HK-2 (cell line): ENCODE data around the gene AKR1C2.
"Not testable (repeated sequence)": the region's sequence is repeated elsewhere in the genome, so short reads cannot be mapped to it uniquely, and the experiment has no call there.

Experiments
- DNase-seq: peaks from one replicate; pipeline ENCODE4 v3.0.0-alpha.2; 2018; ENCODE audit not compliant: unreplicated experiment

Gene AKR1C2

DNA sequence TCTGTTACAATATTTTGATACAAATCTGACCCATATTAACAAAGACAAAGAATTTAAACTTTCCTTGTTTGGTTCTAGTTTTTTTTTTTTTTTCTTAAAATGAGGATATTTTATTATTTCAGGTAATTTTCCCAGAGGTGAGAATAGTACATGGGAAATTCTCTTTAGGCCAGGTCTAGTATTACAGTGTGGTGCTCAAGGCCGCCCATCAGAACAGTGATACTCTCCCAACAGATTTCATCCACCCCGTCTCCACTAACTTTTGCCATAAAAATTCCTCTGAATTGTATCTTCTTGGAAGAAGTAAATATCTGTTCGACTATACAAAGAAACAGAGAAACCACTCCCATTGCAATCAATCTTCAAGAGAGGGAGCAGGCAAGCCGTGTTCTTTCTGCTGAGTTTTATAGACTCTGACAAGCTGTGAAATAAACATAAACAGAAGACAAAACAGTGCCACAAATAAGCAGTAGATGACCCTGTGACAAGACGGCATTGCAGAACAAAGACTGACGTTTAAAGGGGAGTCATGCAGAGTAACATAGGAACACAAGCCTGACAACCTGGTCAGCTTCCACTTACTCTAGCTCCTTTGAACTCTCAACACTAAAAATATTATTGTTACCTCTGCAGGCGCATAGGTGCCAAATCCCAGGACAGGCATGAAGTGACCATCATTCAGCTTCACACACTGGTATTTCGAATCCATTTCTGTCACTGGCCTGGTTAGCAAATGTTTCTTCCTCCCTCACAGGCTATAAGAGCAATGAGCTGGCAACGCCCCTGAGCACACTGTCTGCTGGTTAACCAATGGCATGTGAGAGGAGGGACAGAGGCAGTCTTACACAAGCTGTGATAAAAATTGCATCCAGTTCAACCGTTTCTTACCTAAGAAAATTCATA lies at the start of gene AKR1C2:
AKR1C2 (minus strand) TSS at position 731 of the 903 bp plus-strand sequence; CDS start at position 709, 22 bp downstream.
- DNase-seq: not testable (repeated sequence)

DNA sequence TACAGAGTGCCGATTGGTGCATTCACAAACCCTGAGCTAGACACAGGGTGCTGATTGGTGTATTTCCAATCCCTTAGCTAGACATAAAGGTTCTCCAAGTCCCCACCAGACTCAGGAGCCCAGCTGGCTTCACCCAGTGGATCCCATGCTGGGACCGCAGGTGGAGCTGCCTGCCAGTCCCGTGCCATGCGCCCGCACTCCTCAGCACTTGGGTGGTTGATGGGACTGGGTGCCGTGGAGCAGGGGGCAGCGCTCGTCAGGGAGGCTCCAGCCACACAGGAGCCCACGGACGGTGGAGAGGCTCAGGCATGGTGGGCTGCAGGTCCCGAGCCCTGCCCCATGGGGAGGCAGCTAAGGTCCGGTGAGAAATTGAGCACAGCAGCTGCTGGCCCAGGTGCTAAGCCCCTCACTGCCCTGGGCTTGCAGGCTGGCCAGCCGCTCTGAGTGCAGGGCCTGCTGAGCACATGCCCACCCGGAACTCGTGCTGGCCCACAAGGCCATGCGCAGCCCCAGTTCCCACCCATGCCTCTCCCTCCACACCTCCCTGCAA lies 49.4 kb upstream of the AKR1C2 start:
- DNase-seq: not testable (repeated sequence)

DNA sequence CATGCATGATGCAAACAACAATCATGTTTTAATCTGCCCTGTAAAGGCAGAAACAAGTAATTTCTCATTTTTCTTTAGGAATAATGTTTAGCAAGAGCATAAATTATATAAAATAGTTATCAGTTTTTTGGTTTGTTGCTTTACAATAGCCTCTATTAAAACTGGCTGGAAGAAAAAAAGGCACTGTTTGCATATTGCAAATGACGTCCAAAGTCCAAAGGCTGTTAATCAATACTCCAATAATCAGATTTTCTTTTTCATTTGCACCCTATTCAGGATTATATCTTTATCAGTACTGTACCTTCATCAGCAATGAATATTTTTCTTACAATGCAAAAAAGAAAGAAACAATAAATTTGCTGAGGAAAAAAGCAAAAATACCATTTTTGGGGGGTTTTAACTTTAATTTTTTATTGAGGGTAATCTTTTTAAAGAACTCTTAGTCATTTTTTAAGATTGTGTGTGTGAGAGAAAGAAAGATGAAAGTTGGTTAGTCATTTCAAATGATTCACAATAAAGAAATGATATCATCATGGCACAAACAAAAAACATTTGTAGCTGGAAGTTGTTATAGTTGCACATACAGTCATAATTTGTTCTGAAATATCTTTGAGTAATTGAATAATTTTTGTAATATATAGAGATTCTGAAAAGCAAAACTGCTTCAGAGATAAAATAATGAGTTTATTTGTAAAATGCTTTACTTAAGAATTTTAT lies 44.4 kb upstream of the AKR1C2 start:
- no peak for DNase-seq

DNA sequence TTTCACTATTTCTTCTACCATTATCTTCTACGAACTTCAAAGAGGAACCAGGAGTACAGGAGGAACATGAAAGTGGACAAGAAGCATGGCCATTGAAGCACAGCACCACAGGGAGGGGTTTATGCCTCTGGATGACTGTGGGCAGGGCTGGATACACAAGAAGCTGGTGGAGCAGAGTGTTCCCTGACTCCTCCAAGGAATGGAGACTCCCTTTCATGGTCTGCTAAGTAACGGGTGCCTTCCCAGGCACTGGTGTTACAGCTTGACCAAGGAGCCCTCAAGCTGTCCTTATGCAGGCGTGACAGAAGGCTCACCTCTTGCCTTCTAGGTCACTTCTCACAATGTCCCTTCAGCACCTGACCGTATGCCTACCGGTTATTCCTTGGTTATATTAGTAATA lies 43.4 kb upstream of the AKR1C2 start:
- not testable (repeated sequence) for DNase-seq

DNA sequence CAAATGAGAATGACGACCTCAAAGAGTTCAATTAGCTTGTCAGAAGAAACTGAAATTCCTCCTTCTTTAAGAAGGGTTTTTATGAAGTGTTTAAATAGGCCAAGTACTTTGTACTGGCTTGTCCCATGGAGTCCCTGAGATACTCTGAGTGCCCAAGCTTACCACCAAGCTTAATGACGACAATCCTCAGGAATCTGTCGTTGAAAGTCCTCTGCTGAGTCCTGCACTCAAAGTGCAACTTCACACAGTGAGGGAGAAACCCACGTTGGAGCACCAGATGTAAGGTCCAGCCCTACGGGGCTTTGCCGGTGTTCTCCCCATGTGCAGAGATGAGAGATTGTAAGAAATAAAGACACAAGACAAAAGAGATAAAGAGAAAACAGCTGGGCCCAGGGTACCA lies 42.8 kb upstream of the AKR1C2 start:
- no peak for DNase-seq

DNA sequence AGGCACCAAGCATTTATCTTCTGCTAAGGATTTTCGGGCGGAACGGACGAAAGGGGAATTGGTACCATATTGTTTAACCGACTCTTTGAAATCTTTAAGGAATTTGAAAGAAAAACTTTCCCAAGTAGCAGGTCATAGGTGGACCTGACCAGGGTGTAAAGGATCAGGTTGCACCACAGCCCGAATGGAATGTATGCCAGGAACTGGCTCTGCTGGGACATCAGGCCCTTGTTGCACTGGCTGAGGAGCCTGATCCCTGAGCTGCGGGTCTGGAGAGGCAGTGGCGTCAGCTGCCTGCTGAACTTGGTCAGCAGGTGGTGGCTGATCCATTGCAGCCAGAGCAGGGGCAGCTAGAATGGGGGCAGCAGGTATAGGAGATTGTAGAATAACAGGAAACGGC lies 41.4 kb upstream of the AKR1C2 start:
- no peak for DNase-seq

DNA sequence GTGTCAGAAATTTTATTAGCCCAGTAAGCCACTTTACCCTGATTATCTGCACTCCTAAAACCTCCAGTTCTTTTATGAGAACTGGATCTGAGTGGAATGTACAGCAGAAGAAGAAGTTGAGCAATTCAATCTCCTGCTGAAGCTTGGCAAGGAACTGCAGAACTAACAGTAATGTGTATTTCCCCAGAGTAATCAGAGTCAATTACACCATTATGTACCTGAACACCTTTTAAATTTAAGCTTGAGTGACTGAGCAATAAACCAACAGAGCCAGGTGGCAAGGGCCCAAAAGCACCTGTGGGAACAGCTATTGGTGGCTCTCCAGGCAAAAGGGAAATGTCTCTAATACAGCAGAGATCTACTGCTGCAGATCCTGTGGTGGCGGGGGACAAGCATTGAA lies 40.1 kb upstream of the AKR1C2 start:
- no peak for DNase-seq

DNA sequence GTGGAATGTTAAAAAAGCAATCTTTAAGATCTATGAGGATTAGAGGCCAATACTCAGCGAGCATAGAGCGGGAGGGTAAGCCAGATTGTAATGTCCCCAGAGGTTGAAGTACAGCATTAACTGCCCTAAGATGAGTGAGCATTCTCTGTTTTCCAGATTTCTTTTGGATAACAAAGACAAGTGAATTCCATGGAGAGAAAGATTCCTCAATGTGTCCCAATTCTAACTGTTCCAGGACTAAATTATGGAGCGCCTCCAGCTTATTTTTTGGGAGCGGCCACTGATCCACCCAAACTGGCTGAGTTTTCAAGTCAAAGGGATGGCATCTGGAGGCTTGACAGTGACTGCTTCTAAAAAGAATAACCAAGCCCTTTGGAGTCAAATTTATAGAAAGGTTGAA lies 39.3 kb upstream of the AKR1C2 start:
- DNase-seq: no peak

DNA sequence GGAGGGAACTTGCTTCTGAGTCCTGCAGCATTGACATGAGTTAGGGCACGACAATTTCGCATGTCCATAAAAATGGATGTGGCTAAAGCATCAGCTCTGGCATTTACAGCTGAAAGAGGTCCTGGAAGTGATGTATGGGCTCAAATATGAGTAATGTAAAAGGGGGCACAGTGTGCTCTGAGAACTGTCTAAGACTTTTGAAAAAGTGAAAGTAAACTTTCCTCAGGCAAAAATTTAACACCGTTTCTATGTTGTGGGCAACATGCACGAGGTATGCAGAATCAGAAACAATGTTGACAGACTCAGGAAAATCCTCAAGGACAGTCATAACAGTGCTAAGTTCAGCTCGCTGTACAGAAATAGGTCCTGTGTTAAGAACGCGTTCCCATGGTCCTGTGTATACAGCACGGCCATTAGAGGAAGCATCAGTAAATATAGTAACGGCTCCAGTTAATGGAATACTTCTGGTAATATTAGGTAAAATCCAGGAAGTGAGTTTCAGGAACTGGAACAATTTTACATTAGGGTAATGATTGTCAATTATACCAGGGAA lies 37.9 kb upstream of the AKR1C2 start:
- no peak for DNase-seq

DNA sequence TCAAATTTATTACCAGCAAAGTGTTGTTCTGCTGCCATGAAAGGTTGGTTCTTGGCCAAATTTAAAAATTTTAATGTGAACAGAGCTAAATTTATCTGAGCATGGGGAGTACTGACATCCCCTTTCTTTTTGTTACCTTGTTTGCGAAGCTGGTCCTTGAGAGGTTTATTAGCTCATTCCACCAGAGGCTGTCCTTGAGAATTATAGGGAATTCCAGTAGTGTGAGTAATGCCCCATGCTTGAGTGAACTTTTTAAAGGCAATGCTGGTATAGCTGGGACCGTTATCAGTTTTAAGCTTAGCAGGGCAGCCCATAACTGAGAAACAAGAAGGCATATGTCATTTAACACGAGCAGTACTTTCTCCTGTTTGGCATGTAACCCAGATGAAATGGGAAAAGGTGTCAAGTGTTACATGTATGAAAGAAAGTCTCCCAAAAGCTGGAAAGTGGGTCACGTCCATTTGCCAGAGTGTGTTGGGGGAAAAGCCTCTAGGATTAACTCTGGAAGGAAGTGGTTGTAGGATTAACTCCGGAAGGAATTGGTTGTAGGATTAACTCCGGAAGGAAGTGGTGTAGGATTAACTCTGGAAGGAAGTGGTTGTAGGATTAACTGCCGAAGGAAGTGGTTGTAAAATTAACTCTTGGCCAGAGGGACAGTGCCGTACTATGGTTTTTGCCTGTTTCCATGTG lies 37.3 kb upstream of the AKR1C2 start:
- DNase-seq: peak; percentile 5

DNA sequence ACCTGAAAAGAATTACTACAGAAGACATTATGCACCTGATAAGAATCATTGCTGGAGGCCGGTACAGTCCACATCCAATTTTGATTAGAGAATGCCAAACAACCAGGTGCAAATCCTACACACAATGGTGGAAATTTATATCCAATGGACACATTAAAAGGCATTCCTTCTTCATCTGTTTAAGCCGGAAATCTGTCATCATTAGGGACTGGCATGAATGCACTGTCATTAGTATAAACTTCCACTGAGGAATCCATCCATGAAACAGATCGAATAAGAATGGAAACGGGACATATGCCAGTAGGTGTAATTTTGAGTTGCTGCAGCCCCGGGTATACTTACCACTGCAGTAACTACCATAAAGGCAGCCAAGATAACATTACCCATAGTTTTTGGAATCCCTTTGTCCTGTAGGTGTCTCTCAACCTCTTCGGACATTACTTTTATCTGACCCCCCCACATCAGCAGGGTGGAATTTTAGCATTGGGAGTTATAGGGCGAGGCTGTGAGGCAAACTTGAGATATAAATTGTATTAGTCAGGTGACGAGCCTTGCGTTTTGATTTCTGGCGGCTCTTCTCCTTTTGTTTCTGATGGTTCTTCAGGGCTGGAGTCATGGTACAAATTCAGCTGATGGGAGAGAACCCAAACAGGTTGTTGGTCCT lies 36.5 kb upstream of the AKR1C2 start:
- DNase-seq: no peak

DNA sequence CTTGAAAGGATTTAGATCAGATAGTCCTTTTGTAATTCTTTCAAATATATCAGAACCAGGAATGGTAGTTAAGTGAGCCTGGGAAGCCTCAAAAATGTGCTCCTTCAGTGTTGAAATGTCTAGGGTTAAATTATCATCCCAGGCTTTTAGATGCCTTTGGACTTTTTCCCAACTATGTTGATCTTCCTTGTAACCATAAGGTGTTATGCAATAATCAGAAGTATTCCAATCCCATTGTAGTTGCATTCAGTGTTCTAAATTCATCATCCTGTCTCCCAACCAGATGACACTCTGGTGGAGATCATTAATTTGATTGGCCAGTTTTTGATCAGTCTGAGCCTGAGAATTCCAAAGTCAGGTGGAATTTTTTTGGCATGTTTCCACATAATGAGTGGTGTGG lies 35.1 kb upstream of the AKR1C2 start:
- DNase-seq: no peak

DNA sequence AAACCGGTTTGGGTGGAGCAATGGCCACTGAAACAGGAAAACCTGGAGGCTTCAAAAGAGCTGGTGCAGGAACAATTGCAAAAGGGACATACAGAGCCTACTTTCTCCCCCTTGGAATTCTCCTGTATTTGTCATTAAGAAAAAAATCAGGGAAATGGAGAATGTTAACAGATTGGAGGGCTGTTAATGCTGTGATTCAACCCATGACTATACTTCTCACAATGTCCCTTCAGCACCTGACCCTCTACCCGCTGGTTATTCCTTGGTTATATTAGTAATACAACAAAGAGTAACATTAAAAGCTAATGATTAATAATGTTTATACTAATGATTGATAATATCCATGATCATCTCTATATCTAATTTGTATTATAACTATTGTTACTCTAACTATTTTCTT lies 34.4 kb upstream of the AKR1C2 start:
- DNase-seq: no peak

DNA sequence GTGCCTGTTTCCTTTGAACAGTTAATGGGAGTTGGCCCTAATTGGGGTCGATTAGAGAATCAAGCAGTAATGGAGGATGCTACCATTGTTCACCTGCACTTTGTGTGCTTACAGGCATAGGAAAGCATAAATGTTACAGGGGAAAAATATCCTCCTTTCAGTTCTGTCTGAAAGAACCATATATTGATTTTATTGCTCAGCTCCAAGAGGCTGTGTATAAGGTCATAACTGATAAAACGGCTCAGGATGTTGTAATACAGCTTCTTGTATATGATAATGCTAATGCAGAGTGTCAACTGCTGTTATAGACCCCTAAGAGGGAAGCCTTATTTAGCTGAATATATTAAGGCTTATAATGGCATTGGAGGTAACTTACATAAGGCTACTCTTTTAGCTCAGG lies 32.9 kb upstream of the AKR1C2 start:
- no peak for DNase-seq

DNA sequence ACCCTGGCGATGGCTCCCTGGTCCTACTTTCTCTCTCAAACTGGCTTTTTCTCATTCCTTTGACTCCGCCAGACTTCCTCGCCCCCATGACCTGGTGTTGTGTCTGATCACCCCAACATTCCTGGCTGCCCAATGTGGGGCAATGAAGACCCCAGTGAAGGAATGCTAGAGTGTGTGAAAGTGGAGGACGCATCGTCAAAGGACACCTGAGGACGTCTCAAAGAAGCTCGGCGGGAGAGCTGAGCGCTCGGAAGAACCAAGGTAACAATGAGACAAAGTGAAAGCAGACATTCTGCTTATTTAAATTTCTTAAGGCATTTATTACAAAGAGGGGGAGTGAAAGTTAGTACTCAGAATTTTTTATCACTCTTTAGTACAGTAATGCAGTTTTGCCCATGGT lies 31.7 kb upstream of the AKR1C2 start:
- no peak for DNase-seq

DNA sequence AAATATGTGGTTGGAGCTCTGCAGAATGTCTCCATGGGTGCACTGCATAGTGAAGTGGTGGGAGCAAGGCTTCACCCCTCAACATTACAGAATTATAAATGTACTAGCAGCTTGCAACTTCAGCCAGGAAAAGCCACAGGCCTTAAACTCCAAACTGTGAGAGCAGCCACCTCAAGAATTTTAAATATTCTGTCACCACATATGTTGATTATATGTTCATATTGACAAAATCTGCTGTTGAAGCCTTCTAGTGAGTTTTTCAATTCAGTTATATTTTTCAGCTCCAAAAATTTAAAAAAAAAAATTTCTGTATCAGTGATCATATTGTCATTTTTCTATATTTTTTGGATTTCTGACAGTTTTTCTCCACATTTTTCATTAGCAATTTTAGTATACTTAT lies 30.9 kb upstream of the AKR1C2 start:
- no peak for DNase-seq

DNA sequence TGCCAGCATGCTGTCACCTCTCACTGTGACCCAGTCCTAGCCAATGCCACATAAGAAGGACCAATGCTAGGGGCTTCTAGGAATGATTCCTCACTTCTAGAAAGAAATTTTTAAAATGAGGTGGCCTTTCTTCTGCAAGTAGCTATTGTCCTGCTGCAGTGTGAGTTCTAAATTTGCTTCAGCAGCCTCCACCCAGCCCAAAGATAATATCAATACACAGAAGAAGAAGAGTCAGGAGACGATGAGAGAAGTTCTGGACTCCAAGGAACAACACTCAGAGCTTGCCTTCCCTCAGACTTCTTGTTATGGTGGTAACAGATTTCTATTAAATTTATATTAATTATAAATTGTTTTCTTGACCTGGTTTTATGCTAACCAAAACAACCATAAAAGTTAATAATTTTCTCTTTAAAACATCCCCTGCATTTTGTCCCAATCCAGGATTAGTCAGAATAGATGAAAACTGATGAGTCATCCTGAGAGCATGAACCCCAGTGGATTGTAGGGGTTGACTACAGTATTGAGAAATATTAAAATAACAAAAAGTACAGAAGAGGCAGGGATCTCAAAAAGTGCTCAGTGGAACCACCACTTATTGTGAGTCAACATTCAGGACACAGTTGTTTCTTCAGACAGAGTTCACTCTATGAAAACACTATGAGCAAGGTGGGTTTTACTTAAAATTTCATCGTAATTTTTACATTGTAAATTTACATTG lies 29.6 kb upstream of the AKR1C2 start:
- no peak for DNase-seq

DNA sequence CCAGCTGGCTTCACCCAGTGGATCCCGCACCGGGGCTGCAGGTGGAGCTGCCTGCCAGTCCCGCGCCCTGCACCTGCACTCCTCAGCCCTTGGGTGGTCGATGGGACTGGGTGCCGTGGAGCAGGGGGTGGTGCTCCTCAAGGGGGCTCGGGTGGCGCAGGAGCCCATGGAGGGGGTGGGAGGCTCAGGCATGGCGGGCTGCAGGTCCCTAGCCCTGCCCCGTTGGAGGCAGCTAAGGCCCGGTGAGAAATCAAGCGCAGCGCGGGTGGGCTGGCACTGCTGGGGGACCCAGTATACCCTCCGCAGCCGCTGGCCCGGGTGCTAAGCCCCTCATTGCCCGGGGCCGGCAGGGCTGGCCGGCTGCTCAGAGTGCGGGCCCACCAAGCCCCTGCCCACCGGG lies 28.8 kb upstream of the AKR1C2 start:
- not testable (repeated sequence) for DNase-seq

DNA sequence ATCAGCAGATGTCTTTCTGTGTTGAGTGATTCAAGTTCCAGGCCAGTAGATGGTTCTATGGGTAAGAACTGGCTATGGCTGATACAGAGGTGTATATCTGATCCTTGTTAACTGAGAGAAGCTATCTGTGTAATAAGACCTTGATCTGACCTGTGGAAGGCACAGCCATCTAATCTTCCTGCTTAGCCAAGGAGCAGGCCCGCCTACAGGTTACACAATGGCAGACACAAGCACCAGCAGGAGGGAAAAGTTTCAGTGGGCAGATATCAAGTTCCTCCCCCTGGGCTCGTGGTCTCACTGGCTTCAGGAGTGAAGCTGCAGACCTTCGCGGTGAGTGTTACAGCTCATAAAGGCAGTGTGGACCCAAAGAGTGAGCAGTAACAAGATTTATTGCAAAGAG lies 27.9 kb upstream of the AKR1C2 start:
- not testable (repeated sequence) for DNase-seq

DNA sequence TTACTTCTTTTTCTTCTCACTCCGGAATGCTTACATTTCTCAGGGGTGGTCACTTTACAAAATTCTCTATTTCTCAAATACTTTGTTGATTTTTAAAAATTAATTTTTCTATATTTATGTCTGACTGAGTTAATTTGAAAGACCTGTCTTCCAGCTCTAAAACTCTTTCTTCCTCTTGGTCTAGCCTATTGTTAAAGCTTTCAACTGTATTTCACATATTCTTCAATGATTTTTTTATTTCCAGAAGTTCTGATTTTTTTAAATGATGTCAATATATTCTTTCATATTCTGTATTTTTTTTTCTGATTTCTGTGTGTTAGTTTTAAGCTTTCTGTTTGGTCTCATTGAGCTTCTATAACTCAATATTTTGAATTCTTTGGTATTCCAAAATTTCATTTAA lies 27.3 kb upstream of the AKR1C2 start:
- no peak for DNase-seq

DNA sequence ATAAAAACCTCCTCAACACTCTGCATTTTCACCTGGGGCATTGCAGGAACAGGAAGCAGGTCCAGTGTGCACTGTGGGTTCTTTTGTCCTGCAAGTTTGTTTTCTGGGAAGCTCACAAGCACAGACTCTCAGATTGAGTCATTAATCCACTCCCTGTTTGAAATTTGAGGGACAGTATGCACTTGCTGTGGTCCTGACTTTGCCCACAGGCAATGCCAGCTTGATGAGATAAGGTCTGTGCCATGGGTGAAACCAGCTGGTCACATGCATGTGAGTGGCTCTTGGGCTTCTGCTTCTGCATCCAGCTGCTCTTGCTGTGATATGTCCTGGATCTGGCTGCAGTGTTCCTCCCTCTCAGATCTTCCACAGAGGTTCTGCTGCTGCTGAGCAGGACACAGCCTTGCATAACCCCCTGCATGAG lies 21.8 kb upstream of the AKR1C2 start:
- not testable (repeated sequence) for DNase-seq
